Coronary artery (tissue), 2 donors: ENCODE data around the gene NKX2-1.

Experiments
- DNase-seq: peaks from one replicate; pipeline ENCODE4 v3.0.0-alpha.2; 2017; ENCODE audit warnings: low spot score
- H3K27ac ChIP-seq, 2 donors: fragments of 200-600 bp; sonication (generic); one replicate each; pipeline ENCODE4 v1.5.1; 2016 to 2019
- H3K4me3 ChIP-seq: fragments of 200-600 bp; sonication (generic); 2 replicates; pipeline ENCODE4 v1.5.1; 2016; ENCODE audit warnings: mild to moderate bottlenecking, moderate library complexity
- CTCF ChIP-seq: fragments of 200-600 bp; sonication (generic); IDR thresholded peaks from one replicate; pipeline ENCODE4 v1.5.1; 2019; ENCODE audit warnings: antibody characterized with exemption

The NKX2-1 gene

DNA sequence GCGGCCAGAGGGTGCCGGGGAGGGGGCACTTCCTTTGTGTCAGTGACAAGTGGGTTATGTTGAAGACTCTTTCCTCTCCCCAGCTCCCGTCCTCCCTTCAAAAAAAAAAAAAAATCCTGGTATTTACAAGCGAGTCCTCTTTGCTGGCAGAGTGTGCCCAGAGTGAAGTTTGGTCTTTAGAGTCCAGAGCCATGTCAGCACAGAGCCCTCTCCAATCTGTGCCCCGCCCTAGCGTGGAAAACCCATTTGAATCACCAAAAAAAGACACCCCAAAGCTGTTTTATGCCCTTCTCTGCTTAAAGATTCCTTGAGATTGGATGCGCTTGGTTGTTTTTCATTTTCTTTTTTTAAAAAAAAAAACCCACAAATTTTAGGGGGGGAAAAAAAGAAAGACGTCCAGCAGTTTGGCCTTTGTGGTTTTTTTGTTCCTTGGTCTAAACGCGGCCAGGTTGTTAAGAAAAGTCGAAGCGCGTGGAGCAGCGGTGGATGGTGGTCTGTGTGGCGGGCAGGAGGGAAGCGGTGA is 3.3 kb downstream of the NKX2-1 start:
- Histone ChIP-seq H3K27ac (no peak overlapping the region), H3K4me3 (no peak overlapping the region)
- TF ChIP-seq CTCF: no peak
- DNase-seq: no peak

DNA sequence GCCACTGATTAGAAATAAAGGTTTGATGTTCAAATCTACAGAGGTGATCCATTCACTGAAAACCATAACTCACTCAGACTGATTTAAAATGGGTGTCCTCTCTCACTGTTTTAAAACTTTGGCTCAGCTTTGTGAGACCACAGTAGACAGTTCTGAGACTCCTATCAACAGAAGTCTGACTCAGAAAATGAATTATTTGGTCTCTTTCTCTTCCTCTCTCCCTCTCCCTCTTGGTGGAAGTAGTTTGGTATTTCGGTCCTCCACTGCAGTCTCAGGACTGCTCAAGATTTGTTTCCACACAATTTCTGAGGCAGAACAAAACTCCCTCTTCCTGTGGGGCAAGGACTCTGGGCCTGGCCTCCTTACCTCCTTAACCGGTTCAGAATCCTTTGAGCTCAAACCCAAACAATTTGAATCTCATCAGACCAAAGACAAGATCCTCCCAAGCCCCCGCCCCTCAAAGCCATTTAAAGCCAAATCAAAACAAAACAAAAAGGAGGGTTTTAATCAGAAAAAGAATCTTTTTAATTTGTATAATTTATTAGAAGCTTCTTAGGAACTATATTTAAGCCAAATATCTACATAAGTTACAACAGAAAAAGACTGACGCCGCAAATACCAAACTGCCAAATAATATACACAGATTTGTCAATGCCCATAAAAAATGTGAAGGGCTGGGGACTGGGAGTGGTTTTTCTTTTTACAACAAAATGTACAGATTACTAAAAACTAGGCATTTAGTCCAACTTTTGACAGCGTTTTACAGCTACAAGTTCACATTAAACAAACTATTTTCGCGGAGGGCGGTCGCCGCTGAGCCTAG is 3.9 kb downstream of the NKX2-1 start:
- Histone ChIP-seq H3K27ac (no peak overlapping the region), H3K4me3 (no peak overlapping the region)
- TF ChIP-seq CTCF: no peak
- no peak for DNase-seq

GRCh38 chr14:36515105-36515593 is 4.9 kb downstream of the NKX2-1 start:
- DNase-seq: no peak
- TF ChIP-seq CTCF: no peak

GRCh38 chr14:36514278-36515104 is 5.5 kb downstream of the NKX2-1 start:
- Histone ChIP-seq H3K4me3 (no peak overlapping the region), H3K27ac (no peak overlapping the region)
- DNase-seq: no peak
- TF ChIP-seq CTCF: no peak

More at GRCh38 chr14:36515105-36515593, 4.9 kb downstream of the NKX2-1 start:
- H3K4me3 ChIP-seq: no peak overlapping the region
- no peak overlapping the region for H3K27ac ChIP-seq

DNA sequence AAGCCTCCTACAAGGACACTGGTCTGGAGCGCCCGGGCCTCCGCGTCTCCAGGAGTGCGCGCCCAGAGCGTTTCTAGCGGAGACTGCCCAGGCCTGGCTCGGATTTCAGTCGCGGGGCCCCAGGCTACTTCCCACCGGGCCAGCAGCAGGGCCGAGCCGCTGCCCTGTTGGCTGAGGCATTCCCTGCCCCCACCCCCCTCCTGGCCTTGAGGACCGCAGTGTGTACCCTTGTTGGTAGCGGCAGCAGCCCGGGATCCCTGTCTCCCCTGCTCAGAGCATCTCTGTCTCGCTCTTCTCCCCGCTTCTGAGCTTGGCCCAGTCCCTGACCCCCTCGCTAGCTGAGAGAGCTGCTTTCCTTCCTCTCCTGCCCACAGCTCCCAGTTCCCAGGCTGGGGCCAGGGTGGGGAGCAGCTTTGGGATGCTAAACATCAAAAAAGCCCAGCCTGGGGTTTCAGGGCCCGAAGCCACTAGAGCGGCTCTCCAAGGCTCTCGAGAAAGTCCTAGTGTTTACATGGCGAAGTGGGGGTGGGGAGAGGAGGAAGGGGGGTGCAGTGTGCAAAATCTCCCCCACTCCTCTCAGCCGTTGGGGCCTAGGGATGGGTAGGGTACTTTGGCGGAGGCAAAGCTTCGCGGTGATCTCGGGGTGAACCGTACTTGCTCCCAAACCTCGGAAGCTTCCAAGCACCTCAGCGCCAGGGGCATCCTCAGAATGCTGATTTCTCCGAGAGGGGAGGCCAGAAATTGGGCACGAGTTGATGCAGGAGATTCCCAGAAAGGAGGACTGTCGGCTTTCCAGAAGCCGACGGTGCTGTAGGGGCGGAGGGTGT is 6.4 kb downstream of the NKX2-1 start:
- no peak overlapping the region for H3K27ac ChIP-seq
- no peak for DNase-seq
- no peak for TF ChIP-seq CTCF
- H3K4me3 ChIP-seq: no peak overlapping the region

- TF ChIP-seq CTCF: no peak
- Histone ChIP-seq H3K4me3 (no peak overlapping the region), H3K27ac (no peak overlapping the region)
- no peak for DNase-seq
These were observed 7.0 kb downstream of the NKX2-1 start for GRCh38 chr14:36513012-36513420.
